Left ventricle myocardium inferior (tissue), 1 donor: ENCODE data around the gene EDARADD. TPM values are rescaled to one million over a fixed set of nuclear protein-coding genes. Genes with fewer than 3 reads are reported as not detected.
A peak's percentile ranks its signal among the peaks of the same experiment; 100 is the strongest.

Source experiments
- DNase-seq: peaks from one replicate; pipeline ENCODE4 v3.0.0-alpha.2; 2020
- H3K27ac ChIP-seq: fragments of 200-600 bp; replicated peaks from 2 replicates; pipeline ENCODE4 v1.8.0; 2021
- H3K27me3 ChIP-seq: fragments of 200-600 bp; 2 replicates; pipeline ENCODE4 v1.8.0; 2021; ENCODE audit warnings: low read depth
- H3K36me3 ChIP-seq: fragments of 200-600 bp; 2 replicates; pipeline ENCODE4 v1.8.0; 2021
- H3K4me1 ChIP-seq: fragments of 200-600 bp; 2 replicates; pipeline ENCODE4 v1.8.0; 2021
- H3K4me3 ChIP-seq: fragments of 200-600 bp; 2 replicates; pipeline ENCODE4 v1.8.0; 2021; ENCODE audit warnings: mild to moderate bottlenecking, moderate library complexity
- H3K9me3 ChIP-seq: fragments of 200-600 bp; replicated peaks from 2 replicates; pipeline ENCODE4 v1.8.0; 2021
- intact Hi-C: fragments of 100-400 bp; cut with micrococcal nuclease; formaldehyde crosslinking; loops from one replicate; pipeline ENCODE4 v1.11.0; 2022
- total RNA-seq: library from RNA; stranded (reverse); fragmentation: NEBNext Ultra II Directional; extraction: Animal tissue kit (Norgen Biotek cat#: 25700); gene quantifications from one replicate; pipeline ENCODE4 v1.2.1, GENCODE V29; 2021
- TF ChIP-seq, protein P1 (sequence below): fragments of 200-600 bp; IDR thresholded peaks from 2 replicates; pipeline ENCODE4 v1.8.0; 2021; ENCODE audit warnings: antibody characterized with exemption, mild to moderate bottlenecking, borderline replicate concordance
- donor health status: DM: no; HTN: yes; CAD: no; lungs with severe emphysema.

Gene EDARADD
- total RNA-seq, 1 donor from 2014 or later, result 1.4 TPM

DNA sequence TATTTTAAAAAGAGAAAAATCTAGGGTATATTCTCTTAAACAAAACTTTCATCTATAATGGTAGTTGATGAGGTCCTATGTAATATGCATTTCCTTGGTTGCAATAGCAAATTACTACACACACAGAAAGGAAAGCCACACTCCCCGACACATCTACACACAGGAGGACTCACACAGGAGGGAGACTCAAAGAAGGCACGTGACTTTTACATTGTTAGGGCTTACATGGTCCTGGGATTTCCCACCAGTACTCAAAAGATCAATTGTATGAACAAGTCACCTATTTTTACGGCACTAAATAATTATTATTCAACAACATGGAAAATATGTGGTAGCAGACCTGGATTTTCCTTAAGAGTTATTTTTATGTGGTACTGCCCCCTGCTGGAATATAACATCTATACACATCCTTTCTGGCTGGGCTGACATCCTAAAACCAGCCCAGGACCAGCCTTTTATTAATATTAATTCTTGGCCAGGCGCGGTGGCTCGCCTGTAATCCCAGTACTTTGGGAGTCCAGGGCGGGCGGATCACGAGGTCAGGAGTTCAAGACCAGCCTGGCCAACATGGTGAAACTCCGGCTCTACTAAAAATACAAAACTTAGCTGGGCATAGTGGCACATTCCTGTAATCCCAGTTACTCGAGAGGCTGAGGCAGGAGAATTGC is 95.8 kb downstream of the EDARADD start:
- Histone ChIP-seq H3K27ac (no peak overlapping the region), H3K27me3 (no peaks in the 10 kb centered on the region), H3K4me3 (peak overlapping the region; percentile 23), H3K9me3 (no peaks in the 10 kb centered on the region), H3K4me1 (peaks cover 17% of the 10 kb centered on the region), H3K36me3 (no peaks in the 10 kb centered on the region)
- intact Hi-C loops, result loop anchor here (5.0 kb wide), 1 partner anchor 378 kb away; no protein-coding TSS in a partner anchor
- TF ChIP-seq, protein P1, sequence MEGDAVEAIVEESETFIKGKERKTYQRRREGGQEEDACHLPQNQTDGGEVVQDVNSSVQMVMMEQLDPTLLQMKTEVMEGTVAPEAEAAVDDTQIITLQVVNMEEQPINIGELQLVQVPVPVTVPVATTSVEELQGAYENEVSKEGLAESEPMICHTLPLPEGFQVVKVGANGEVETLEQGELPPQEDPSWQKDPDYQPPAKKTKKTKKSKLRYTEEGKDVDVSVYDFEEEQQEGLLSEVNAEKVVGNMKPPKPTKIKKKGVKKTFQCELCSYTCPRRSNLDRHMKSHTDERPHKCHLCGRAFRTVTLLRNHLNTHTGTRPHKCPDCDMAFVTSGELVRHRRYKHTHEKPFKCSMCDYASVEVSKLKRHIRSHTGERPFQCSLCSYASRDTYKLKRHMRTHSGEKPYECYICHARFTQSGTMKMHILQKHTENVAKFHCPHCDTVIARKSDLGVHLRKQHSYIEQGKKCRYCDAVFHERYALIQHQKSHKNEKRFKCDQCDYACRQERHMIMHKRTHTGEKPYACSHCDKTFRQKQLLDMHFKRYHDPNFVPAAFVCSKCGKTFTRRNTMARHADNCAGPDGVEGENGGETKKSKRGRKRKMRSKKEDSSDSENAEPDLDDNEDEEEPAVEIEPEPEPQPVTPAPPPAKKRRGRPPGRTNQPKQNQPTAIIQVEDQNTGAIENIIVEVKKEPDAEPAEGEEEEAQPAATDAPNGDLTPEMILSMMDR, result peak; percentile 68
- no peak for DNase-seq

DNA sequence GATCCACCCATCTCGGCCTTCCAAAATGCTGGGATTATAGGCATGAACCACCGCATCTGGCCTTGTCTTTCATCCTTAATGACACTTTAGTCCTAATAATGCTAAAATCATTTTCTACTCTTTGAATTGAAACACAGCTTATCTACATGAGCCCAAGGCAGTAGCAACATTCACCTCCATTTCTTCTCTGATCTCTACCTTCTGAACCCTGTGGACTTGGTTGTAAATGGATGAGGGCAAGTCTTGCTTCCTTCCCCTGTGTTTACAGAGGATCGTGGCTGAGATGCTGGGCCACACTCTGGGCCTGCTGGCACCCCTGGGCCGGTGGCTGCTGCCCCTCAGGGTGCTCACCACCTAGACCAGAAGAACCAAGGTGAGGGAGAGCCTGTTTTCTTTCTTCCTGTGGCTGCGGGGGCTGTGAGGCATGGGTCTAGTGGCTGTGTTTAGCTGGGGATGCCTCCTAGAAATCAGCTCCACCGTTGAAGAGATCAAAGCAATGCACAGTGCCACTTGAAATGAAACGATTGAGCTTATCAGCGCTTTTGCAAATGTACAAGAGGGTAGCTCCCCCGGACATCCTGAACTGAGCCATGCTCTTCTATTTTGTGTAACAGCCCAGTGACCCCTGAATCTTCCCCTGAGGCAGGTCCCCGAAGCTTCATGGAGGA is 97.5 kb downstream of the EDARADD start:
- Histone ChIP-seq H3K4me3 (no peak overlapping the region), H3K4me1 (peaks cover 22% of the 10 kb centered on the region), H3K9me3 (no peaks in the 10 kb centered on the region), H3K27ac (no peak overlapping the region), H3K36me3 (no peaks in the 10 kb centered on the region), H3K27me3 (no peaks in the 10 kb centered on the region)
- no peak for DNase-seq
- intact Hi-C loops, result loop anchor here (5.0 kb wide), 1 partner anchor 379 kb away; no protein-coding TSS in a partner anchor
- TF ChIP-seq, protein P1, result no peak

DNA sequence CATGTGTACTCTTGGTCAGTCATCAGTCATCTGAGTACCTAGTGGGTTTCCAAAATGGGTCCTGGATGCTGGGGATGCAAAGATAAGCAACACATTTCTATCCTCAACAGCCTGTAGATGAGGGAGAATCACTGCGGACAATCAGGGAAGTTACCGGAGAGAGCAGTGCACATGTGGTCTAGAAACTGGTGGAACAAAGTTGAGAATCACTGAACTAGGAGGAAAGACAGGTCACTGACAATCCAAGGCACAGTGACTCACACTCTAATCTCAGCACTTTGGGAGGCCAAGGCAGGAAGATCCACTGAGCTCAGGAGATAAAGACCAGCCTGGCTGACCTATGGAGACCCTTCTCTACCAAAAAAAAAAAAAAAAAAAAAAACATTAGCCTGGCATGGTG is 98.3 kb downstream of the EDARADD start:
- DNase-seq, result no peak
- H3K36me3 ChIP-seq, result no peaks in the 10 kb centered on the region
- TF ChIP-seq, protein P1, result no peak
- no peak overlapping the region for H3K27ac ChIP-seq
- H3K4me3 ChIP-seq, result no peak overlapping the region
- H3K27me3 ChIP-seq, result no peaks in the 10 kb centered on the region
- peaks cover 22% of the 10 kb centered on the region for H3K4me1 ChIP-seq
- intact Hi-C loops, result loop anchor here (5.0 kb wide), 1 partner anchor 380 kb away; no protein-coding TSS in a partner anchor
- no peaks in the 10 kb centered on the region for H3K9me3 ChIP-seq

DNA sequence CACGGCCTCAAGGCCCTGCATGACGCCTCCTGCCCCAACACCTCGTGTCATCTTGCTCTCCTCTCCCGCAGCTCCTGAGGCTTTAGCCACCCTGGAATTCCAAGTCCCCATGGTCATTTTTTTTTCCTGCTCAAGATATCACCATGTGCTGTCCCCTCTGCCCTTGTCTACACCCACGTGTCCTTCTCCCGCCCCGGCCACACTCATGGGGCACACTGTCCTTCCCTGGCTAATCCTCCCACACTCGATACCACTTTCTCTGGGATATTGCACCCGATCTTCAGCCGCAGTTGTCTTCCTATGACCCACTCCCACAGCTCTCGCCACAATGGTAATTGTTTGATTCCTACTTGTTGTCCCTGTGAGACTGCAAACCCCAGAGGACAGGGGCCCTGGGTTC is 100.0 kb downstream of the EDARADD start:
- intact Hi-C loops, result loop anchor here (5.0 kb wide), 1 partner anchor 382 kb away; no protein-coding TSS in a partner anchor
- DNase-seq, result no peak
- peaks cover 22% of the 10 kb centered on the region for H3K4me1 ChIP-seq
- no peak overlapping the region for H3K4me3 ChIP-seq
- H3K27ac ChIP-seq, result peak overlapping the region; percentile 68
- H3K36me3 ChIP-seq, result no peaks in the 10 kb centered on the region
- TF ChIP-seq, protein P1, result no peak
- no peaks in the 10 kb centered on the region for H3K27me3 ChIP-seq
- H3K9me3 ChIP-seq, result no peaks in the 10 kb centered on the region

DNA sequence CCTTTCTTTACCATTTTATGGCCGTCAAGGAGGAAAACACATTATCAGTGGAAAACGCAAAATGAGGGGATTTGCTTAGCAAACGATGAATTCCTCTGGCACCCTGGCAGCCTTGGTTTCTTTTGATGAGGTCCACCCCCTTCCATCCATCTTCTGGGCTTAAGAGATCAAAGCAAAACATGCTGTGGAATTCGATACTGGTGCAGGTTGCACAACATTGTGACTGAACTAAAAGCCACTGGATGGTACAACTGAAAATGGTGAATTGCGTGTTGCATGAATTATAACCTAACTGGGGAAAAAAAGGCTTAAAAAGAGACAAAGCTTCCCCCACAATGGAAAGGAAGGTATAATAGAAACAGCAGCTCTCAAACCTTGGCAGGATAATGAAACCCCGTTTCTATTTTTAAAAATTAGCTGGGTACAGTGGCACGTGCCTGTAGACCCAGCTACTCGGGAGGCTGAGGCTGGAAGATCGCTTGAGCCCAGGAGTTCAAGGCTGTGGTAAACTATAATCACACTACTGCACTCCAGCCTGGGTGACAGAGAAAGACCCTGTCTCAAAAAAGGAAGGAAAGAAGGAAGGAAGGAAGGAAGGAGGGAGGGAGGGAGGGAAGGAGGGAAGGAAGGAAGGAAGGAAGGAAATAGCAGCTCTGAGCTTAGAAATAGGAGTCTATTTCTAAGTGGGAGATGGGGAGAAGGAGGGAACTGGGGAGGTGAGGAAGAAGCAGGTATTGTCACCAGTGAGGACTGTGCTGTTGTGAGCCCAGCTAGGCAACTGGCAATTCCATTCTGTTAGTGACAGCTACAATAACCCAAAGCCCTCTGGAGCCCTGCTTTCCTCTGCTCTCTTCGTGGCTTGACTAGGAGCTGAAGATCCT is 100.7 kb downstream of the EDARADD start:
- DNase-seq, result no peak
- TF ChIP-seq, protein P1, result no peak
- H3K9me3 ChIP-seq, result no peaks in the 10 kb centered on the region
- no peaks in the 10 kb centered on the region for H3K36me3 ChIP-seq
- H3K4me1 ChIP-seq, result peaks cover 22% of the 10 kb centered on the region
- H3K27ac ChIP-seq, result peak overlapping the region; percentile 68
- H3K27me3 ChIP-seq, result no peaks in the 10 kb centered on the region
- intact Hi-C loops, result loop anchor here (5.0 kb wide), 1 partner anchor 383 kb away; no protein-coding TSS in a partner anchor
- no peak overlapping the region for H3K4me3 ChIP-seq
